Stimulated activated CD8-positive, alpha-beta memory T cell treated with anti-CD3 and anti-CD28 coated beads, Interleukin-2, amount 100 ng/mL, for 1 hour (primary cell): ENCODE results near the gene TMEM170A.

Experiments used
- DNase-seq, 2 donors: peaks; one replicate each; pipeline ENCODE4 v3.0.0-alpha.2; 2020; ENCODE audit warnings: low read depth in 2 of 2

TMEM170A gene

DNA sequence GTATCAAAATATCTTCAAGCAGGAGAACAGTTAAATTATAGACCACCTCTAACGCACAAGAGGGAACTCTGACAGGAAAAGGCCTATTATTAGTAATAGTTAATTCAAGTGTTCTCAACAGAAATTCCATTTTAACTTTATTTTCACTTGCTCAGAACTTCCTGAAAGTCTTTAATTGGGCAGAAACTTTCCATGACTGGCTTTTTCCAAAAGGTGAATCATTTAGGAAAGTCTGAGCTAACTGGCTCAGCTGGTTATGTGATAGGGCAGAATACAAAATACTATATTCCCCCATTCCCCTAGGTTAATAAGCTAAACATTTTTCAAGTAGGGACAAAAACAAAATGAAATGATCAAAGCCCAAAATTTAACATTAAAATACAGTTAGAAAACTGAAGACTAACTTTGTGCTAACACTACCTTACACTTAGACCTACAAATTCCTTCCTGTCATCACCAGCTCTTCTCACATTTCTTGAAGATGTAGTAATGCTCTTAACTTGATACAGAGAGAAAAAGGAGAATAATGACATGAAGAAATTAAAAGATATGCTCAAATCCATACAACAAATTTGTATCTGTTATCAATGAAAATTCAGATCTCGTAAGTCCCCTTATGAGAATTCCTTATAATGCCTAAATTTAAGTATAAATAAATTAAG, 62.2 kb downstream of the TMEM170A start:
- DNase-seq: no peak

DNA sequence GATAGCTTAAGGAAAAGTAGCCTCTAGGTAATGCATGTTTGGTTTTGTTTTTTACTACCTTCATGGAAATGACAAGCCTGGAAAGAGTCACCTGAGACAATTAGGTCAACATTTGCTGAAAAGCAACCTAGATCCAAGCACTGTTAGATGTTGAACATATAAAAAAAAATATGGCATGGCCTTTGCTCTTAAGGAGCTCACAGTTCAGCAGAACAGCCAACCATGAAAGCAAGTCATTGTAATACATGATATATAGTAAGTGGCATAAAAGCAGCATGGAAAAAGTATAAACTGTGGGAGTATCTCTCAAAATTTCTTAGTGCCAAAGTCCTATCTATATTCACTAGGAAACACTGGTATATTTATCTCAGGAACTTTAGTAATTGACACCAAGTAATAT, 62.8 kb downstream of the TMEM170A start:
- no peak for DNase-seq

DNA sequence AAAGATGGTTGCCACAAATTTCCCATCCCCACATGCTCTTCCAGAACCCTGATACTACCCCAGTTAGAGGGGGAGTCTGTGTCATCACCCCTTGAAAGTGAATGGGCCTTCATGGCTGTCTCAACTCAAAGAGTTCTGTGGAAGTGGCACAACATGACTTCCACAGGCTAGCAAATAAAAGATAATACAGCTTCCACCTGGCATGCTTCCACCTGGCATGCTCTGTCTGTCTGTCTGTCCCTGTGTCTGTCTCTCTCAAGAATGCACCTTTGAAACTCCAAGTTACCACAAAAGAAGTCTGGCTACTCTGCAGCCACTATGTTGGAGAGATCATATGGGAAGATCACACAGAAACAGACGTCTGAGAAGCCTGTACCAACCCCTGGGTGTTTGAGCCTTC, 66.2 kb downstream of the TMEM170A start:
- DNase-seq: no peak

DNA sequence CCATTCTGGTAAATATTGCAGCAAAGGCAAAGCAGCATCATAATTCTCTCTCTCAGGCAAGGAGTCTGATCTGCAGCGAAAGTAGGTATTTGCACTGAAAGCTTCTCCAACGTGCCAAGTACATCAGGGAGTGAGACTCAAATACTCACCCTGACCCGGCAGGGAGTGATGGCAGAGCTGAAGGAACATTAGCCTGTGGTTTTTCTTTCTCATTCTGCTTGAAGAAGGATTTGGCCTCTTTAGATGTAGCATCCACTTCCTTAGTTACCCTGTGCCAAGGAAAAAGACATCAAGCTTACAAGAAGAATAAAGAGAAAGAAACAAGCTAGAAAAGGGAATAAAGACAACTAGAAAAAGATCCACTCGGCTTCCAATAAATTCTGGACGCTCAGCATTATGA, 69.5 kb downstream of the TMEM170A start:
- no peak for DNase-seq
